Loucy (cell line): ENCODE measurements around the gene OR10A4.

Experiments
- H2AFZ ChIP-seq: fragments of 200-600 bp; sonication (generic); 2 replicates; pipeline ENCODE4 v1.6.0; 2016; ENCODE audit warnings: antibody characterized with exemption, mild to moderate bottlenecking, low read length, moderate library complexity
- H3F3A ChIP-seq: fragments of 200-600 bp; 2 replicates; pipeline ENCODE4 v1.6.0; 2016; ENCODE audit warnings: antibody characterized with exemption, low read depth, mild to moderate bottlenecking
- H3K27me3 ChIP-seq: fragments of 200-600 bp; sonication (generic); 2 replicates; pipeline ENCODE4 v1.6.1; 2014; ENCODE audit warnings: low read length, mild to moderate bottlenecking; ENCODE audit not compliant: insufficient read depth, poor library complexity, severe bottlenecking
- H3K36me3 ChIP-seq: fragments of 200-600 bp; sonication (generic); 2 replicates; pipeline ENCODE4 v1.6.1; 2016; ENCODE audit warnings: low read length; ENCODE audit not compliant: insufficient read depth
- H3K4me1 ChIP-seq: fragments of 200-600 bp; sonication (generic); 2 replicates; pipeline ENCODE4 v1.5.1; 2014; ENCODE audit warnings: low read length, mild to moderate bottlenecking; ENCODE audit not compliant: insufficient read depth, poor library complexity, severe bottlenecking
- H3K4me2 ChIP-seq: fragments of 200-600 bp; sonication (generic); 2 replicates; pipeline ENCODE4 v1.6.0; 2014; ENCODE audit warnings: antibody characterized with exemption, low read length, low read depth, mild to moderate bottlenecking; ENCODE audit not compliant: poor library complexity, severe bottlenecking
- H3K4me3 ChIP-seq: fragments of 200-600 bp; sonication (generic); 2 replicates; pipeline ENCODE4 v1.5.1; 2014; ENCODE audit warnings: low read length, mild to moderate bottlenecking, mixed read lengths; ENCODE audit not compliant: poor library complexity, severe bottlenecking
- H3K79me2 ChIP-seq: fragments of 200-600 bp; sonication (generic); 2 replicates; pipeline ENCODE4 v1.6.1; 2014; ENCODE audit warnings: low read length; ENCODE audit not compliant: insufficient read depth
- H3K9ac ChIP-seq: fragments of 200-600 bp; sonication (generic); 2 replicates; pipeline ENCODE4 v1.6.0; 2014; ENCODE audit warnings: mild to moderate bottlenecking, low read depth, low read length, moderate library complexity; ENCODE audit not compliant: poor library complexity, severe bottlenecking
- H3K9me2 ChIP-seq: fragments of 200-600 bp; sonication (generic); replicated peaks from 2 replicates; pipeline ENCODE4 v1.6.1; 2016; ENCODE audit warnings: low read depth, low read length, mixed read lengths
- H3K9me3 ChIP-seq: fragments of 200-600 bp; sonication (generic); 2 replicates; pipeline ENCODE4 v1.6.1; 2014; ENCODE audit warnings: mild to moderate bottlenecking, antibody characterized with exemption, low read length, low read depth; ENCODE audit not compliant: insufficient read depth
- H4K20me1 ChIP-seq: fragments of 200-600 bp; sonication (generic); 2 replicates; pipeline ENCODE4 v1.6.0; 2014; ENCODE audit warnings: antibody characterized with exemption, low read length, mild to moderate bottlenecking; ENCODE audit not compliant: insufficient read depth, poor library complexity, severe bottlenecking
- EZH2phosphoT487 ChIP-seq: fragments of 200-600 bp; IDR thresholded peaks from 2 replicates; pipeline ENCODE4 v1.6.1; 2018; ENCODE audit warnings: antibody characterized with exemption, mild to moderate bottlenecking, moderate library complexity, borderline replicate concordance
- TF ChIP-seq, protein P1 (sequence below): fragments of 200-600 bp; sonication (generic); conservative IDR thresholded peaks from 2 replicates; pipeline ENCODE4 v1.5.1; 2014; ENCODE audit warnings: mild to moderate bottlenecking, antibody characterized with exemption, low read length

Gene OR10A4

DNA sequence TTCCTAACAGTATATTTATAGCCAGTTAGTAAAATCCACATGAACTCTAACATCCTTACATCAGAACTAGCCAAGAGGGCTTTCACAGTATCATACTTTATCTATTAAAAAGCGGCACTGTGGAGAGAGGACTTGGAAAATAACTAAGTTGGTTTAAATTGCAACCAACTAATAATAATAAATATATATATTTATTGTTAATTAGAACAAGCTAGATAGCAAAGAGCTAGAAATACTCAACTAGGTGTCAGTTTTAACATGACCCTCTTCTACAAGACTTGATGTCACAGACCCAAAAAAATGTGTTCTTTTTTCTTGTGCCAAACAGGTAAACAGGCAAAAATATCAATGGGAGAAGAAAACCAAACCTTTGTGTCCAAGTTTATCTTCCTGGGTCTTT lies 44.3 kb downstream of the OR10A4 start, which contains the start of gene OR2D3:
Gene OR2D3, plus strand, starts transcription at position 301 of the 400 bp plus-strand sequence. Its CDS starts 0 bp downstream, at position 301.
- no peaks in the 10 kb centered on the region for H3K27me3 ChIP-seq
- no peak for TF ChIP-seq EZH2phosphoT487
- TF ChIP-seq, protein P1, sequence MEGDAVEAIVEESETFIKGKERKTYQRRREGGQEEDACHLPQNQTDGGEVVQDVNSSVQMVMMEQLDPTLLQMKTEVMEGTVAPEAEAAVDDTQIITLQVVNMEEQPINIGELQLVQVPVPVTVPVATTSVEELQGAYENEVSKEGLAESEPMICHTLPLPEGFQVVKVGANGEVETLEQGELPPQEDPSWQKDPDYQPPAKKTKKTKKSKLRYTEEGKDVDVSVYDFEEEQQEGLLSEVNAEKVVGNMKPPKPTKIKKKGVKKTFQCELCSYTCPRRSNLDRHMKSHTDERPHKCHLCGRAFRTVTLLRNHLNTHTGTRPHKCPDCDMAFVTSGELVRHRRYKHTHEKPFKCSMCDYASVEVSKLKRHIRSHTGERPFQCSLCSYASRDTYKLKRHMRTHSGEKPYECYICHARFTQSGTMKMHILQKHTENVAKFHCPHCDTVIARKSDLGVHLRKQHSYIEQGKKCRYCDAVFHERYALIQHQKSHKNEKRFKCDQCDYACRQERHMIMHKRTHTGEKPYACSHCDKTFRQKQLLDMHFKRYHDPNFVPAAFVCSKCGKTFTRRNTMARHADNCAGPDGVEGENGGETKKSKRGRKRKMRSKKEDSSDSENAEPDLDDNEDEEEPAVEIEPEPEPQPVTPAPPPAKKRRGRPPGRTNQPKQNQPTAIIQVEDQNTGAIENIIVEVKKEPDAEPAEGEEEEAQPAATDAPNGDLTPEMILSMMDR = no peak
- no peaks in the 10 kb centered on the region for H4K20me1 ChIP-seq
- no peak within 1 kb of the TSS for H3K4me3 ChIP-seq
- no peaks in the 10 kb centered on the region for H3K79me2 ChIP-seq
- no peaks in the 10 kb centered on the region for H3K9me3 ChIP-seq
- no peak within 1 kb of the TSS for H3K4me2 ChIP-seq
- H3K36me3 ChIP-seq = no peaks in the 10 kb centered on the region
- H3K4me1 ChIP-seq = no peaks in the 10 kb centered on the region
- H3F3A ChIP-seq = no peaks in the 10 kb centered on the region
- no peaks in the 10 kb centered on the region for H3K9me2 ChIP-seq
- H3K9ac ChIP-seq = no peak within 1 kb of the TSS
- no peak within 1 kb of the TSS for H2AFZ ChIP-seq

DNA sequence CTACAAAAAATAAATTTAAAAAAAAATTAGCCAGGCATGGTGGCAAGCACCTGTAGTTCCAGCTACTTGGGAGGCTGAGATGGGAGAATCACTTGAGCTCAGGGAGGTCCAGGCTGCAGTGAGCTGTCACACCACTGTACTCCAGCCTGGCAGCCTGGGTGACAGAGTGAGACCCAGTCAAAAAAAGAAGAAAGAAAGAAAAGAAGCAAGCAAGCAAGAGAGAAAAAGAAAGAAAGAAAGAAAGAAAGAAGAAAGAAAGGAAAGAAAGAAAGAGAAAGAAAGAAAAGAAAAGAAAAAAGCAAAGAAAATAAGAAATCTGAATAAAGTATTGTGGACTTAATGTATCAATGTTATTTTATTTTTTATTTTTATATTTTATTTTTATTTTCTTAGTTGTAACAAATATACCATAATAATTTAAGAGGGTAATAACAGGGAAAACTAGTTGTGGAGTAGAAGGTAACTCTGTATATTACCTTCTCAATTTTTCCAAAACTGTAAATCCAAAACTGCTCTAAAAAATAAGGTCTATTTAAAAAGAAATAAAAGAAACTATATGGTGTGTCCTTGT lies 48.7 kb downstream of the OR10A4 start:
- Histone ChIP-seq H4K20me1 (no peaks in the 10 kb centered on the region), H3F3A (no peaks in the 10 kb centered on the region), H3K27me3 (no peaks in the 10 kb centered on the region), H2AFZ (peak overlapping the region; percentile 96; the same call in 1 of the 2 replicates), H3K36me3 (no peaks in the 10 kb centered on the region), H3K9me3 (no peaks in the 10 kb centered on the region), H3K9me2 (no peaks in the 10 kb centered on the region), H3K9ac (no peak overlapping the region), H3K4me1 (peaks cover 6% of the 10 kb centered on the region), H3K4me3 (no peak overlapping the region), H3K79me2 (peaks cover 27% of the 10 kb centered on the region; the same call in 1 of the 2 replicates), H3K4me2 (peak overlapping the region; percentile 68)
- TF ChIP-seq, protein P1 = no peak
- no peak for TF ChIP-seq EZH2phosphoT487

DNA sequence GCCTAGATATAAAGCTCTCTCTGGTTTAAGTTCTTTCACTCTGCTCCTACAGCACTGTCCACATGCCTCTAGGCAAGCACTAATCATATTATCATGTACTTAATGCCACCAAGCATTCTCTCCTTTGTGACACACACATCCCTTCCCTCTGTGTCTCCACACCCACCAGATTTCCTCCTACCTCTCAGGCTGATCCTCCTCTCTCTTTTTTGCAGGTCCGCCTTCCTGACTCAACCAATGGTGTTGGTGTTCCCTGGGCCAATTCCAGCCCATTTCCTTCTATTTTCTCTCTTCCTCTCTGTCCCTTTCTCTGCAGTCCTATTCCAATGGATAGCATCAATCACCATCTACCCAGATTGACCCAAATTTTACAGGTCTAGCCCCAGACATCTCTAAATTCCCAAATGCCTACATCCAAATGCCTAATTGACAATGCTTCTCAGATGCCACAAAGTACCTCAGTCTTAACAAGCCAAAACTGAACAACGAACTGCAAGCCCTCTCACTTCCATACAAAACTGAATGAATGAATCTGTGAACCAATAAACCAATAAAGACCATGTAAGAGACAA lies 49.3 kb downstream of the OR10A4 start:
- no peaks in the 10 kb centered on the region for H3K9me2 ChIP-seq
- H3K4me2 ChIP-seq = peak overlapping the region; percentile 68
- H3K9ac ChIP-seq = peak overlapping the region; percentile 80
- TF ChIP-seq, protein P1 = no peak
- no peak for TF ChIP-seq EZH2phosphoT487
- H3K27me3 ChIP-seq = no peaks in the 10 kb centered on the region
- H3K9me3 ChIP-seq = no peaks in the 10 kb centered on the region
- peaks cover 11% of the 10 kb centered on the region for H3K4me1 ChIP-seq
- peak overlapping the region; percentile 96 for H2AFZ ChIP-seq
- H3K4me3 ChIP-seq = peak overlapping the region; percentile 86
- H3K79me2 ChIP-seq = peaks cover 31% of the 10 kb centered on the region
- H3F3A ChIP-seq = no peaks in the 10 kb centered on the region
- no peaks in the 10 kb centered on the region for H3K36me3 ChIP-seq
- H4K20me1 ChIP-seq = no peaks in the 10 kb centered on the region
